GM23338 (cell line): ENCODE results near the gene ZNF334. TPM values are rescaled to one million over a fixed set of nuclear protein-coding genes. Genes with fewer than 3 reads are reported as not detected.

Source experiments
- ATAC-seq: fragments of 200-7000 bp; cut with Tn5 transposase; 3 replicates; pipeline ENCODE4 v1.9.1; 2020
- DNase-seq: peaks from one replicate; pipeline ENCODE4 v3.0.0-alpha.2; 2015; ENCODE audit warnings: low spot score
- H2AFZ ChIP-seq: fragments of 200-600 bp; sonication (generic); 2 replicates; pipeline ENCODE4 v1.8.0; 2016; ENCODE audit warnings: antibody characterized with exemption, mild to moderate bottlenecking, moderate library complexity
- H3F3A ChIP-seq: fragments of 200-600 bp; sonication (generic); replicated peaks from 2 replicates; pipeline ENCODE4 v1.8.0; 2017; ENCODE audit warnings: antibody characterized with exemption, mixed run types, low read depth
- H3K27ac ChIP-seq: fragments of 200-600 bp; sonication (generic); 2 replicates; pipeline ENCODE4 v1.6.1; 2016; ENCODE audit warnings: low read depth
- H3K27me3 ChIP-seq: fragments of 200-600 bp; sonication (generic); 2 replicates; pipeline ENCODE4 v1.8.0; 2016; ENCODE audit warnings: mild to moderate bottlenecking, mixed run types, moderate library complexity; ENCODE audit not compliant: insufficient read depth
- H3K36me3 ChIP-seq: fragments of 200-600 bp; sonication (generic); 2 replicates; pipeline ENCODE4 v1.8.0; 2016; ENCODE audit warnings: mild to moderate bottlenecking; ENCODE audit not compliant: insufficient read depth
- H3K4me1 ChIP-seq: fragments of 200-600 bp; sonication (generic); 2 replicates; pipeline ENCODE4 v1.8.0; 2016; ENCODE audit warnings: mild to moderate bottlenecking, moderate library complexity; ENCODE audit not compliant: insufficient read depth
- H3K4me2 ChIP-seq: fragments of 200-600 bp; sonication (generic); 2 replicates; pipeline ENCODE4 v1.7.1; 2017; ENCODE audit warnings: mixed run types
- H3K4me3 ChIP-seq: fragments of 200-600 bp; sonication (generic); 2 replicates; pipeline ENCODE4 v1.6.1; 2016; ENCODE audit warnings: mixed run types
- H3K79me2 ChIP-seq: fragments of 200-600 bp; sonication (generic); replicated peaks from 2 replicates; pipeline ENCODE4 v1.8.0; 2017; ENCODE audit warnings: mild to moderate bottlenecking; ENCODE audit not compliant: insufficient read depth
- H3K9me2 ChIP-seq: fragments of 200-600 bp; sonication (generic); 2 replicates; pipeline ENCODE4 v1.8.0; 2017; ENCODE audit not compliant: insufficient read depth
- H4K20me1 ChIP-seq: fragments of 200-600 bp; sonication (generic); replicated peaks from 2 replicates; pipeline ENCODE4 v1.8.0; 2017; ENCODE audit warnings: mild to moderate bottlenecking; ENCODE audit not compliant: insufficient read depth
- H3K27ac Mint-ChIP-seq: 2 replicates; pipeline ENCODE4 v1.8.0; 2020; ENCODE audit warnings: inconsistent platforms, mild to moderate bottlenecking, moderate library complexity, mixed read lengths
- H3K27me3 Mint-ChIP-seq: 3 replicates; pipeline ENCODE4 v1.8.0; 2022; ENCODE audit warnings: low read depth, mild to moderate bottlenecking, moderate library complexity, mixed read lengths, inconsistent platforms; ENCODE audit not compliant: insufficient read depth, poor library complexity
- H3K36me3 Mint-ChIP-seq: 3 replicates; pipeline ENCODE4 v1.8.0; 2021; ENCODE audit warnings: low read depth, mild to moderate bottlenecking, inconsistent platforms, moderate library complexity, mixed read lengths
- H3K4me1 Mint-ChIP-seq: 3 replicates; pipeline ENCODE4 v1.8.0; 2020; ENCODE audit warnings: mild to moderate bottlenecking, inconsistent platforms, mixed read lengths
- H3K4me3 Mint-ChIP-seq: 3 replicates; pipeline ENCODE4 v1.8.0; 2021; ENCODE audit warnings: moderate library complexity, mild to moderate bottlenecking, inconsistent platforms, mixed read lengths
- H3K9me3 Mint-ChIP-seq: 3 replicates; pipeline ENCODE4 v1.8.0; 2020; ENCODE audit warnings: moderate library complexity, mild to moderate bottlenecking, inconsistent platforms, mixed read lengths
- ETS1 ChIP-seq: IDR thresholded peaks from 2 replicates; pipeline ENCODE4 v1.6.1; 2016; ENCODE audit warnings: antibody characterized with exemption
- JUNB ChIP-seq: IDR thresholded peaks from one replicate; pipeline ENCODE4 v1.6.1; 2016; ENCODE audit warnings: antibody characterized with exemption; ENCODE audit not compliant: unreplicated experiment
- POLR2AphosphoS5 ChIP-seq: IDR thresholded peaks from 2 replicates; pipeline ENCODE4 v1.6.1; 2016; ENCODE audit warnings: antibody characterized with exemption, low read depth
- REST ChIP-seq: IDR thresholded peaks from one replicate; pipeline ENCODE4 v1.6.1; 2018; ENCODE audit warnings: antibody characterized with exemption; ENCODE audit not compliant: unreplicated experiment
- STAT1 ChIP-seq: IDR thresholded peaks from one replicate; pipeline ENCODE4 v1.6.1; 2016; ENCODE audit warnings: antibody characterized with exemption; ENCODE audit not compliant: unreplicated experiment
- ZNF114 ChIP-seq: fragments of 250-450 bp; sonication (Bioruptor Pico); IDR thresholded peaks from 2 replicates; pipeline ENCODE4 v1.5.0; 2020; ENCODE audit warnings: mild to moderate bottlenecking, moderate library complexity
- polyA plus RNA-seq: library from polyadenylated mRNA; unstranded; fragments of >200 nt; fragmentation: Nextera tagmentation; extraction: Ambion mirVana; gene quantifications from 2 replicates; pipeline ENCODE4 v1.2.1, GENCODE V29; 2016
- total RNA-seq: library from RNA; depleted of rRNA; stranded (reverse); fragments of >200 nt; shearing (Covaris generic); gene quantifications from 2 replicates; pipeline ENCODE4 v1.2.3, GENCODE V29; 2014
- TF ChIP-seq, protein P1 (sequence below): fragments of 250-450 bp; sonication (Bioruptor Pico); IDR thresholded peaks from 2 replicates; pipeline ENCODE4 v1.5.0; 2020; ENCODE audit warnings: mild to moderate bottlenecking, moderate library complexity

ZNF334 gene
- total and polyA plus RNA-seq, 2 experiments from 2014 or later = 12.4 to 19.1 TPM

DNA sequence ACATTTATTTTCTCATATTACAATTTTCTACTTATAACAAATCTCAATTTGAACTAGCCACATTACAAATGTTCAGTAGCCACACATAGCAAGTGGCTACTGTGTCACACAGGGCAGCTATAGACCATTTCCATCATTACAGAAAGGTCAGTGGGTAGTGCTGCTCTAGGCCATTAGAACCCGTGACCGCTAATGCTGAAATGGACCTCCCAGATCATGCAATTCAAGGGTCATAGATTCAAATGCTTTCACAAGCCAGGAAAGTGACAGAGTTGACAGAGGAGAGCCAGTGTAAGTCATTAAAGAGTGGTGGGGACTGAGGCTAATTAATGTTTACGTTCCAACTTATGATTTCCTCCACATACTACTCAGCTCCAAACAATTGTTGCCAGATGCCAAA lies 40.6 kb upstream of the ZNF334 start:
- Mint-ChIP-seq H3K9me3 (no peaks in the 10 kb centered on the region; the same call in 2 of the 3 replicates), H3K27ac (no peak overlapping the region), H3K36me3 (no peaks in the 10 kb centered on the region; the same call in 2 of the 3 replicates), H3K27me3 (peaks cover 13% of the 10 kb centered on the region), H3K4me1 (peaks cover 45% of the 10 kb centered on the region), H3K4me3 (no peak overlapping the region)
- Histone ChIP-seq H3K9me2 (no peaks in the 10 kb centered on the region), H4K20me1 (no peaks in the 10 kb centered on the region), H2AFZ (no peak overlapping the region), H3K79me2 (no peaks in the 10 kb centered on the region), H3K27me3 (no peaks in the 10 kb centered on the region), H3K4me2 (no peak overlapping the region), H3F3A (no peaks in the 10 kb centered on the region), H3K4me1 (peaks cover 58% of the 10 kb centered on the region), H3K4me3 (no peak overlapping the region), H3K27ac (no peak overlapping the region), H3K36me3 (no peaks in the 10 kb centered on the region)
- TF ChIP-seq, protein P1, sequence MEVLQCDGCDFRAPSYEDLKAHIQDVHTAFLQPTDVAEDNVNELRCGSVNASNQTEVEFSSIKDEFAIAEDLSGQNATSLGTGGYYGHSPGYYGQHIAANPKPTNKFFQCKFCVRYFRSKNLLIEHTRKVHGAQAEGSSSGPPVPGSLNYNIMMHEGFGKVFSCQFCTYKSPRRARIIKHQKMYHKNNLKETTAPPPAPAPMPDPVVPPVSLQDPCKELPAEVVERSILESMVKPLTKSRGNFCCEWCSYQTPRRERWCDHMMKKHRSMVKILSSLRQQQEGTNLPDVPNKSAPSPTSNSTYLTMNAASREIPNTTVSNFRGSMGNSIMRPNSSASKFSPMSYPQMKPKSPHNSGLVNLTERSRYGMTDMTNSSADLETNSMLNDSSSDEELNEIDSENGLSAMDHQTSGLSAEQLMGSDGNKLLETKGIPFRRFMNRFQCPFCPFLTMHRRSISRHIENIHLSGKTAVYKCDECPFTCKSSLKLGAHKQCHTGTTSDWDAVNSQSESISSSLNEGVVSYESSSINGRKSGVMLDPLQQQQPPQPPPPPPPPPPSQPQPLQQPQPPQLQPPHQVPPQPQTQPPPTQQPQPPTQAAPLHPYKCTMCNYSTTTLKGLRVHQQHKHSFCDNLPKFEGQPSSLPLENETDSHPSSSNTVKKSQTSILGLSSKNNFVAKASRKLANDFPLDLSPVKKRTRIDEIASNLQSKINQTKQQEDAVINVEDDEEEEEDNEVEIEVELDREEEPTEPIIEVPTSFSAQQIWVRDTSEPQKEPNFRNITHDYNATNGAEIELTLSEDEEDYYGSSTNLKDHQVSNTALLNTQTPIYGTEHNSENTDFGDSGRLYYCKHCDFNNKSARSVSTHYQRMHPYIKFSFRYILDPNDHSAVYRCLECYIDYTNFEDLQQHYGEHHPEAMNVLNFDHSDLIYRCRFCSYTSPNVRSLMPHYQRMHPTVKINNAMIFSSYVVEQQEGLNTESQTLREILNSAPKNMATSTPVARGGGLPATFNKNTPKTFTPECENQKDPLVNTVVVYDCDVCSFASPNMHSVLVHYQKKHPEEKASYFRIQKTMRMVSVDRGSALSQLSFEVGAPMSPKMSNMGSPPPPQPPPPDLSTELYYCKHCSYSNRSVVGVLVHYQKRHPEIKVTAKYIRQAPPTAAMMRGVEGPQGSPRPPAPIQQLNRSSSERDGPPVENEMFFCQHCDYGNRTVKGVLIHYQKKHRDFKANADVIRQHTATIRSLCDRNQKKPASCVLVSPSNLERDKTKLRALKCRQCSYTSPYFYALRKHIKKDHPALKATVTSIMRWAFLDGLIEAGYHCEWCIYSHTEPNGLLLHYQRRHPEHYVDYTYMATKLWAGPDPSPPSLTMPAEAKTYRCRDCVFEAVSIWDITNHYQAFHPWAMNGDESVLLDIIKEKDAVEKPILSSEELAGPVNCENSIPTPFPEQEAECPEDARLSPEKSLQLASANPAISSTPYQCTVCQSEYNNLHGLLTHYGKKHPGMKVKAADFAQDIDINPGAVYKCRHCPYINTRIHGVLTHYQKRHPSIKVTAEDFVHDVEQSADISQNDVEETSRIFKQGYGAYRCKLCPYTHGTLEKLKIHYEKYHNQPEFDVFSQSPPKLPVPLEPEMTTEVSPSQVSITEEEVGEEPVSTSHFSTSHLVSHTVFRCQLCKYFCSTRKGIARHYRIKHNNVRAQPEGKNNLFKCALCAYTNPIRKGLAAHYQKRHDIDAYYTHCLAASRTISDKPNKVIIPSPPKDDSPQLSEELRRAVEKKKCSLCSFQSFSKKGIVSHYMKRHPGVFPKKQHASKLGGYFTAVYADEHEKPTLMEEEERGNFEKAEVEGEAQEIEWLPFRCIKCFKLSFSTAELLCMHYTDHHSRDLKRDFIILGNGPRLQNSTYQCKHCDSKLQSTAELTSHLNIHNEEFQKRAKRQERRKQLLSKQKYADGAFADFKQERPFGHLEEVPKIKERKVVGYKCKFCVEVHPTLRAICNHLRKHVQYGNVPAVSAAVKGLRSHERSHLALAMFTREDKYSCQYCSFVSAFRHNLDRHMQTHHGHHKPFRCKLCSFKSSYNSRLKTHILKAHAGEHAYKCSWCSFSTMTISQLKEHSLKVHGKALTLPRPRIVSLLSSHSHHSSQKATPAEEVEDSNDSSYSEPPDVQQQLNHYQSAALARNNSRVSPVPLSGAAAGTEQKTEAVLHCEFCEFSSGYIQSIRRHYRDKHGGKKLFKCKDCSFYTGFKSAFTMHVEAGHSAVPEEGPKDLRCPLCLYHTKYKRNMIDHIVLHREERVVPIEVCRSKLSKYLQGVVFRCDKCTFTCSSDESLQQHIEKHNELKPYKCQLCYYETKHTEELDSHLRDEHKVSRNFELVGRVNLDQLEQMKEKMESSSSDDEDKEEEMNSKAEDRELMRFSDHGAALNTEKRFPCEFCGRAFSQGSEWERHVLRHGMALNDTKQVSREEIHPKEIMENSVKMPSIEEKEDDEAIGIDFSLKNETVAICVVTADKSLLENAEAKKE (CRISPR knock-in tag) = no peak
- TF ChIP-seq JUNB = no peak
- TF ChIP-seq REST = no peak
- no peak for TF ChIP-seq STAT1
- TF ChIP-seq ZNF114 (CRISPR knock-in tag) = no peak
- TF ChIP-seq ETS1 = no peak
- no peak for TF ChIP-seq POLR2AphosphoS5
- no peak for ATAC-seq
- no peak for DNase-seq
